ENCODE data around the gene THSD4. TPM values are rescaled to one million over a fixed set of nuclear protein-coding genes. Genes with fewer than 3 reads are reported as not detected.
A peak's percentile ranks its signal among the peaks of the same experiment; 100 is the strongest.

The THSD4 gene
- total and polyA plus RNA-seq, 2 of the 8 experiments (the other 6 are each of a cell fraction or from before 2014, with no cell fraction given) = 2.5 to 6.2 TPM

- Histone ChIP-seq H2BK12ac (ENCODE audit: low read depth, low read length) (0 out of 2 replicates have a peak overlapping the region, but pooled peaks have one; percentile 30), H3K9me3 (ENCODE audit: insufficient read depth in 2 of 2, low read depth in 1 of 2, low read length in 1 of 2) (no peaks in the 10 kb centered on the region), H3K4me1 (replicated peaks in 1 of 4; ENCODE audit: control insufficient read depth in 3 of 4, insufficient read depth in 4 of 4, low read length in 3 of 4) (peaks cover 17 to 28% (median 24%) of the 10 kb centered on the region in 4 experiments; a peak in 6 of 7 replicates), H3K14ac (ENCODE audit: insufficient read length) (no peak overlapping the region), H2BK15ac (ENCODE audit: low read length) (no peak overlapping the region), H3K27ac (ENCODE audit: low read depth, low read length) (no peak overlapping the region), H4K91ac (replicated peaks; ENCODE audit: insufficient read length, low read length) (no peak overlapping the region), H4K5ac (ENCODE audit: insufficient read length, low read depth, low read length) (no peak overlapping the region), H3K23ac (ENCODE audit: insufficient read length) (no peak overlapping the region), H3K79me1 (ENCODE audit: low read depth, low read length) (no peaks in the 10 kb centered on the region), H4K20me1 (replicated peaks in 1 of 2; ENCODE audit: control insufficient read depth in 1 of 2, insufficient read depth in 2 of 2, low read length in 2 of 2) (no peaks in the 10 kb centered on the region), H2BK120ac (replicated peaks; ENCODE audit: low read depth, low read length) (no peak overlapping the region), H3K23me2 (ENCODE audit: low read depth, low read length) (no peaks in the 10 kb centered on the region), H2AK5ac (ENCODE audit: low read depth, low read length) (no peak overlapping the region), H3K9ac (replicated peaks in 1 of 4; ENCODE audit: extremely low read depth in 1 of 4, low read depth in 3 of 4, low read length in 3 of 4) (no peak overlapping the region), H2AFZ (ENCODE audit: low read length) (no peak overlapping the region), H3K56ac (replicated peaks; ENCODE audit: insufficient read length, low read depth, low read length) (no peak overlapping the region), H3K18ac (ENCODE audit: extremely low read depth, low read length) (no peak overlapping the region), H3K36me3 (ENCODE audit: control insufficient read depth in 2 of 4, insufficient read depth in 4 of 4, low read length in 3 of 4) (no peaks in the 10 kb centered on the region), H3K79me2 (ENCODE audit: control insufficient read depth in 1 of 2, insufficient read depth in 2 of 2, low read length in 2 of 2) (no peaks in the 10 kb centered on the region), H3K4me2 (ENCODE audit: insufficient read depth in 1 of 2, low read depth in 2 of 2, low read length in 2 of 2) (no peak overlapping the region), H3K4ac (replicated peaks; ENCODE audit: insufficient read length, low read depth, low read length) (no peak overlapping the region), H4K8ac (ENCODE audit: extremely low read depth, insufficient read depth, low read length) (no peak overlapping the region), H3K27me3 (replicated peaks in 1 of 4; ENCODE audit: control insufficient read depth in 3 of 4, extremely low read depth in 1 of 4, insufficient read depth in 3 of 4, low read length in 3 of 4) (no peaks in the 10 kb centered on the region), H3K4me3 (ENCODE audit: extremely low read depth in 1 of 4, insufficient read depth in 2 of 4, low read depth in 3 of 4, low read length in 4 of 4) (no peak overlapping the region), H2BK5ac (ENCODE audit: low read depth, low read length) (no peak overlapping the region; the same call in 1 of the 2 replicates), H2BK20ac (ENCODE audit: low read length) (no peak overlapping the region)
- DNase-seq (ENCODE audit: low read depth in 1 of 2, low spot score in 2 of 2) (no peak), FAIRE-seq (no peak)
- WGBS, 2 experiments (ENCODE audit: extremely low coverage in 1 of 2, insufficient coverage in 1 of 2, insufficient read length in 1 of 2, insufficient replicate concordance in 2 of 2, low coverage in 1 of 2, low lambda C conversion rate in 2 of 2, missing lambda C conversion rate in 1 of 2) = 88% methylated on average over 4 of the region's 4 CpGs; no CpG with 5 or more reads in 1 of the 2 experiments
- POLR2A ChIA-PET (ENCODE audit: partially characterized antibody) = no interaction called here
- CTCF ChIA-PET (ENCODE audit: partially characterized antibody) = interaction anchor here (0.6 to 1.3 kb wide), 2 partner anchors 9 to 234 kb away, joined by 3 read pairs; no protein-coding TSS in a partner anchor
- no peak for TF ChIP-seq RNF2 (IDR thresholded peaks at IDR 0.05; ENCODE audit: borderline replicate concordance, low read depth, low read length, missing control alignments, poor library complexity, severe bottlenecking)
These were observed 91.9 kb downstream of the THSD4 start for GRCh38 chr15:71207141-71207540.

Data from H1 (cell line).